ENCODE measurements around the gene TIMM22.

DNA sequence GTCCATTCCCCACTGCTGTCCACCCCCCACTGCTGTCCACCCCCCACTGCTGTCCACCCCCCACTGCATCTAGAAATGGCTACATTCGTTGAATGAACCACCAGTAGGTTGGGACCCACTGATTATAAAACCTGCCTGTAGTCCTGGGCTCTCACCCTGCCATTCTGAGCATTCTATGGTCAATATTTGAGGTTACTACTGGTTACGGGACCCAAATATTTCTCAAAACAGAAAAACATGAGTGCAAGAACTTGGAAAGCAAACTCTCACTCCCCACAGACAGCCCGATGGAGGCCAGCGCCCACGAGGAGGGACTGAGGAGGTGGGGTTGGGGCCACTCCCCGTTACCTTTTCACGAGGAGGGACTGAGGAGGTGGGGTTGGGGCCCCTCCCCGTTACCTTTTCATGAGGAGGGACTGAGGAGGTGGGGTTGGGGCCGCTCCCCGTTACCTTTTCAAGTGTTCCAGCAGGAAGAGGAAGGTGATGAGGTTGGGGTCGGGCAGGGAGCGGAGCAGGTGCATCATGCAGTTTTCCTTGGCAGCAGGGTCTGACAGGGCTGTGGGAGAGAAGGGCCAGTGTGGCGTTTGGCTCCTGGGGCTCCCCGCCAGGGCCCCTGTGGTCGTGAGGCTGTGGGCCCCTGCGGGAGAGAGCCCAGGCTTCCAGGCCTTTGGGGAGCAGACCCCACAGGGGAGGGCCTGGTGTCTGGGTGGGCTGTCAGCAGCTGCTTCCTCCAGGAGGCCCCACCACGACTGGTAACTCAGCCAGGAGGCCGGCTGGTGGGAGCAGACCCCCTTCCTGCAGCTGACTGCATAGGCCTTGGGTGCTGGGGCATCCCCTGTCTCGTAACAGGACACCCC lies 12.5 kb downstream of the TIMM22 start:
- TF ChIP-seq, protein P1, sequence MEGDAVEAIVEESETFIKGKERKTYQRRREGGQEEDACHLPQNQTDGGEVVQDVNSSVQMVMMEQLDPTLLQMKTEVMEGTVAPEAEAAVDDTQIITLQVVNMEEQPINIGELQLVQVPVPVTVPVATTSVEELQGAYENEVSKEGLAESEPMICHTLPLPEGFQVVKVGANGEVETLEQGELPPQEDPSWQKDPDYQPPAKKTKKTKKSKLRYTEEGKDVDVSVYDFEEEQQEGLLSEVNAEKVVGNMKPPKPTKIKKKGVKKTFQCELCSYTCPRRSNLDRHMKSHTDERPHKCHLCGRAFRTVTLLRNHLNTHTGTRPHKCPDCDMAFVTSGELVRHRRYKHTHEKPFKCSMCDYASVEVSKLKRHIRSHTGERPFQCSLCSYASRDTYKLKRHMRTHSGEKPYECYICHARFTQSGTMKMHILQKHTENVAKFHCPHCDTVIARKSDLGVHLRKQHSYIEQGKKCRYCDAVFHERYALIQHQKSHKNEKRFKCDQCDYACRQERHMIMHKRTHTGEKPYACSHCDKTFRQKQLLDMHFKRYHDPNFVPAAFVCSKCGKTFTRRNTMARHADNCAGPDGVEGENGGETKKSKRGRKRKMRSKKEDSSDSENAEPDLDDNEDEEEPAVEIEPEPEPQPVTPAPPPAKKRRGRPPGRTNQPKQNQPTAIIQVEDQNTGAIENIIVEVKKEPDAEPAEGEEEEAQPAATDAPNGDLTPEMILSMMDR (IDR thresholded peaks at IDR 0.05; ENCODE audit: low read length): no peak
- no peak for TF ChIP-seq EZH2phosphoT487 (IDR thresholded peaks at IDR 0.05; ENCODE audit: low read length)

Measured in MM.1S (cell line).